Chondrocyte (in vitro differentiated cells): ENCODE data around the gene TMEM184A. TPM values are rescaled to one million over a fixed set of nuclear protein-coding genes. Genes with fewer than 3 reads are reported as not detected.
A peak's percentile ranks its signal among the peaks of the same experiment; 100 is the strongest.

ENCODE experiments used
- DNase-seq: peaks from one replicate; pipeline ENCODE4 v3.0.0; 2021; ENCODE audit warnings: mixed read lengths, low spot score
- H3K27ac Mint-ChIP-seq: one replicate; pipeline ENCODE4 v1.8.0; 2021; ENCODE audit warnings: mild to moderate bottlenecking, moderate library complexity, mixed read lengths; ENCODE audit not compliant: unreplicated experiment
- H3K27me3 Mint-ChIP-seq: 2 replicates; pipeline ENCODE4 v1.8.0; 2021; ENCODE audit warnings: low read depth, mixed read lengths
- H3K36me3 Mint-ChIP-seq: 2 replicates; pipeline ENCODE4 v1.8.0; 2021; ENCODE audit warnings: low read depth, mixed read lengths
- H3K4me1 Mint-ChIP-seq: 2 replicates; pipeline ENCODE4 v1.8.0; 2021; ENCODE audit warnings: low read depth, mild to moderate bottlenecking, mixed read lengths
- H3K4me3 Mint-ChIP-seq: one replicate; pipeline ENCODE4 v1.8.0; 2021; ENCODE audit warnings: mild to moderate bottlenecking, moderate library complexity, mixed read lengths; ENCODE audit not compliant: unreplicated experiment
- H3K9me3 Mint-ChIP-seq: 2 replicates; pipeline ENCODE4 v1.8.0; 2021; ENCODE audit warnings: low read depth, mixed read lengths
- total RNA-seq: library from RNA; stranded (reverse); gene quantifications from 3 replicates; pipeline ENCODE4 v1.2.1, GENCODE V29; 2021
- TF ChIP-seq, protein P1 (sequence below): fragments of 200-600 bp; sonication (generic); IDR thresholded peaks from 2 replicates; pipeline ENCODE4 v1.5.0; 2021; ENCODE audit warnings: antibody characterized with exemption, mild to moderate bottlenecking, moderate library complexity

The TMEM184A gene
- total RNA-seq, 1 donor from 2014 or later, result 0.07 TPM

GRCh38 chr7:1563981-1564602, 8.1 kb upstream of the TMEM184A start:
- TF ChIP-seq, protein P1, sequence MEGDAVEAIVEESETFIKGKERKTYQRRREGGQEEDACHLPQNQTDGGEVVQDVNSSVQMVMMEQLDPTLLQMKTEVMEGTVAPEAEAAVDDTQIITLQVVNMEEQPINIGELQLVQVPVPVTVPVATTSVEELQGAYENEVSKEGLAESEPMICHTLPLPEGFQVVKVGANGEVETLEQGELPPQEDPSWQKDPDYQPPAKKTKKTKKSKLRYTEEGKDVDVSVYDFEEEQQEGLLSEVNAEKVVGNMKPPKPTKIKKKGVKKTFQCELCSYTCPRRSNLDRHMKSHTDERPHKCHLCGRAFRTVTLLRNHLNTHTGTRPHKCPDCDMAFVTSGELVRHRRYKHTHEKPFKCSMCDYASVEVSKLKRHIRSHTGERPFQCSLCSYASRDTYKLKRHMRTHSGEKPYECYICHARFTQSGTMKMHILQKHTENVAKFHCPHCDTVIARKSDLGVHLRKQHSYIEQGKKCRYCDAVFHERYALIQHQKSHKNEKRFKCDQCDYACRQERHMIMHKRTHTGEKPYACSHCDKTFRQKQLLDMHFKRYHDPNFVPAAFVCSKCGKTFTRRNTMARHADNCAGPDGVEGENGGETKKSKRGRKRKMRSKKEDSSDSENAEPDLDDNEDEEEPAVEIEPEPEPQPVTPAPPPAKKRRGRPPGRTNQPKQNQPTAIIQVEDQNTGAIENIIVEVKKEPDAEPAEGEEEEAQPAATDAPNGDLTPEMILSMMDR, result no peak
- DNase-seq, result no peak
- peaks cover 46% of the 10 kb centered on the region for H3K4me1 Mint-ChIP-seq
- peaks cover 7% of the 10 kb centered on the region for H3K36me3 Mint-ChIP-seq
- peak overlapping the region; percentile 15 for H3K27ac Mint-ChIP-seq
- no peaks in the 10 kb centered on the region for H3K27me3 Mint-ChIP-seq
- H3K4me3 Mint-ChIP-seq, result no peak overlapping the region
- H3K9me3 Mint-ChIP-seq, result no peaks in the 10 kb centered on the region

DNA sequence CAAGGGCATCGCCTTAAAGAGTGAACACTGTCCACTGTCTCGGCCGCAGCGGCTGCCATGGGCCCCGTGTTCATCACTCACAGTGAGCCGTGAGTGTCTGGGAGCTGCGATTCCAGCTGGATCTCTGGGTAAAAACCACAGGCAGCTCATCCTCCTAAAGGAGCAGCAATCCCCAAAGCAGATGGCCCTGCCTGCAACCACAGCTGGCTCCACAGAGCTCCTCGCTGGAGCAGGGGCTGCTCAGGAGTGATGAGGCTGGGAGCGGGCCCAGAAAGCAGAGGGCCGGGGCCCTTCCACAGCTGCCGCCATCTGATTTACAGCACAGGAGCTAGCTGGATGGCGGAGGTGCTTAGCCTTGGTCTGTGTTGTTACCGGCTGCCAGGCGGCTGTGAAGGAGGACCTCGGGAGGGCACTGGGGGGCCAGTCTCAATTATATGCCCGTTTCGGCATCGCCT, 6.6 kb upstream of the TMEM184A start:
- H3K4me1 Mint-ChIP-seq, result peaks cover 31% of the 10 kb centered on the region
- TF ChIP-seq, protein P1, result no peak
- no peaks in the 10 kb centered on the region for H3K9me3 Mint-ChIP-seq
- H3K27me3 Mint-ChIP-seq, result no peaks in the 10 kb centered on the region
- DNase-seq, result no peak
- peaks cover 7% of the 10 kb centered on the region for H3K36me3 Mint-ChIP-seq
- no peak overlapping the region for H3K4me3 Mint-ChIP-seq
- H3K27ac Mint-ChIP-seq, result no peak overlapping the region

GRCh38 chr7:1562116-1562515, 6.1 kb upstream of the TMEM184A start:
- Mint-ChIP-seq H3K27me3 (no peaks in the 10 kb centered on the region), H3K27ac (no peak overlapping the region), H3K4me1 (peaks cover 26% of the 10 kb centered on the region), H3K9me3 (no peaks in the 10 kb centered on the region), H3K4me3 (no peak overlapping the region), H3K36me3 (peaks cover 5% of the 10 kb centered on the region)
- DNase-seq, result no peak
- TF ChIP-seq, protein P1, result no peak

DNA sequence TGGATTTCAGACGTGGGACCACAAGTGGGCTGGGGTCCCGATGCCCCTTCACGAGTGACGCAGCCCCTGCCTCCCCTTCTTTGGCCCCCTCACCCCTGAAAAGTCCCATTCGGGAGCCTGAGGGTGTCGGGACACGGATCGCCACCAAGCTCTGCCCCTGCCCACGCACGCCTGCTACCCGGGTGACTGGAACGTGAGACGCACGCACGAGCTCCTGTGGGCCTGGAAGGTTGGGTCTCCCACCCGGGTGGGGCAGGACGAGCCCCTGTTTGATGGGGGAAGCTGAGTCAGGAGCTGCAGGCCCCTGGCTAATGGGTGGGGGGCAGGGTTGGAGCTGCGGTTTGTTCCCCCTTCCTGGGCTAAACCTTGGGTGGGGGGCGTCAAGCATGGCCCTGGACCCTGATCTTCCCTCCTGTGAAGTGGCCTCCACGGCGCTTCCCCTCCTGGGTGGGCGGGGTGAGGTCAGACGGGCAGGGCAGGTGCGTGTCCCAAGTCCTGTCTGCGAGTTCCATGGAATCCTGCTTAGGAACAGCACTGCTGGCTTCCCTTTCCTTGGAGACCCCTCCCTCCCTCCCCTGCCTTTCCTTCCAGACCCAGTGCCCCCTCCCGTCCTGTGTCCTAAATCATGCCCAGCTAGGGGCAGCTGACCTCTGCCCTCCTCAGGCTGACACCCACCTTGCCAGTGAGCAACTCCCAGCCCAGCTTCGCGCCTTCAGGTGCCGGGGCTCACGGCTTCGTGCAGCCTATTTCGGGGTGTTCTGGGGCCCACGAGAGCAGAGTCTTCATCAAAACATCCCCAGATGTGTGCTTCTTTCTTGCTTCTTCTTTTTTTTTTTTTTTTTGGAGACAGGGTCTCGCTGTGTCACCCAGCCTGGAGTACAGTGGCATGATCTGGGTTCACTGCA, 5.3 kb upstream of the TMEM184A start:
- no peak overlapping the region for H3K27ac Mint-ChIP-seq
- H3K36me3 Mint-ChIP-seq, result peaks cover 1% of the 10 kb centered on the region
- no peaks in the 10 kb centered on the region for H3K9me3 Mint-ChIP-seq
- no peaks in the 10 kb centered on the region for H3K27me3 Mint-ChIP-seq
- TF ChIP-seq, protein P1, result no peak
- H3K4me1 Mint-ChIP-seq, result peaks cover 19% of the 10 kb centered on the region
- DNase-seq, result no peak
- H3K4me3 Mint-ChIP-seq, result no peak overlapping the region

DNA sequence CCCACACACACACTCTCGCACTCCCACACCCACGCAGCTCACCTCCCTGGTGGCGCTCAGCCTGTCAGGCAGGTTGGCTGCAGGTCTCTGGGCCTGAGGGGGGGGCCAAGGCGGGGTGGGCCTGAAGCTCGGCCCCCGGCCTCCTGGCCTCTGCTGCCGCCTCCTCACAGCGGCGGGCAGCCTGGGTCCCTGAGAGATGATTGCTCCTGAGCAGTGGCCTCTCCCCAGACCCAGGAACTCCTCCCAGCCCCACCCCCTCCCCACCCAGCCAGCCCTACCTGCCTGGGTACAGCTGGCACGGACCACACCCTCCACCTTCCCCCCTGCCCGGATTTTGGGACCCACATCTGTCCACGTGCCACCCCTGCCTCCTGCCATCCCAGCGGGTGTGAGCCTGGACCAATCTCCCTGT, 4.6 kb upstream of the TMEM184A start:
- no peaks in the 10 kb centered on the region for H3K27me3 Mint-ChIP-seq
- H3K27ac Mint-ChIP-seq, result no peak overlapping the region
- peaks cover 19% of the 10 kb centered on the region for H3K4me1 Mint-ChIP-seq
- H3K36me3 Mint-ChIP-seq, result peaks cover under 1% of the 10 kb centered on the region
- no peak for DNase-seq
- H3K9me3 Mint-ChIP-seq, result no peaks in the 10 kb centered on the region
- TF ChIP-seq, protein P1, result no peak
- H3K4me3 Mint-ChIP-seq, result no peak overlapping the region
